HG03565 (cell line): ENCODE measurements around the gene LGR6.
"Not testable (repeated sequence)": the region's sequence is repeated elsewhere in the genome, so short reads cannot be mapped to it uniquely, and the experiment has no call there.

ENCODE experiments used
- ATAC-seq: cut with Tn5 transposase; IDR thresholded peaks from one replicate; pipeline ENCODE4 v1.9.1; 2021; ENCODE audit warnings: mild to moderate bottlenecking, moderate library complexity; ENCODE audit not compliant: unreplicated experiment

LGR6 gene

GRCh38 chr1:202193614-202194327 is at the start of gene LGR6:
Gene LGR6, plus strand, starts transcription at chr1:202193799. Its CDS starts 191 bp downstream, at chr1:202193990.
- no peak for ATAC-seq

GRCh38 chr1:202144402-202145067 is 49.1 kb upstream of the LGR6 start, which contains the start of gene ARL8A:
Gene ARL8A, minus strand, starts transcription at chr1:202144737. Its CDS starts 165 bp downstream, at chr1:202144572.
- ATAC-seq, result no peak

- no peak for ATAC-seq
These were observed 48.4 kb upstream of the LGR6 start for GRCh38 chr1:202145068-202145743.

GRCh38 chr1:202145744-202146140 is 47.9 kb upstream of the LGR6 start:
- not testable (repeated sequence) for ATAC-seq

GRCh38 chr1:202146279-202146678 is 47.3 kb upstream of the LGR6 start:
- ATAC-seq, result no peak

- no peak for ATAC-seq
These were observed 46.6 kb upstream of the LGR6 start for GRCh38 chr1:202146993-202147392.

- ATAC-seq, result no peak
These were observed 45.2 kb upstream of the LGR6 start for GRCh38 chr1:202148391-202148790.

GRCh38 chr1:202149566-202149965 is 44.0 kb upstream of the LGR6 start:
- ATAC-seq, result no peak

- no peak for ATAC-seq
These were observed 43.4 kb upstream of the LGR6 start for GRCh38 chr1:202150187-202150586.

- no peak for ATAC-seq
These were observed 43.0 kb upstream of the LGR6 start for GRCh38 chr1:202150602-202151001.

GRCh38 chr1:202151045-202151444 is 42.6 kb upstream of the LGR6 start:
- ATAC-seq, result no peak

GRCh38 chr1:202152399-202152798 is 41.2 kb upstream of the LGR6 start:
- ATAC-seq, result no peak

GRCh38 chr1:202153284-202153683 is 40.3 kb upstream of the LGR6 start:
- ATAC-seq, result no peak

- ATAC-seq, result no peak
These were observed 39.3 kb upstream of the LGR6 start for GRCh38 chr1:202154148-202154765.

- ATAC-seq, result no peak
These were observed 38.7 kb upstream of the LGR6 start for GRCh38 chr1:202154766-202155477.

- ATAC-seq, result no peak
These were observed 38.0 kb upstream of the LGR6 start for GRCh38 chr1:202155478-202156021.

GRCh38 chr1:202156590-202156989 is 37.0 kb upstream of the LGR6 start:
- ATAC-seq, result no peak

GRCh38 chr1:202157945-202158344 is 35.7 kb upstream of the LGR6 start:
- no peak for ATAC-seq

- ATAC-seq, result no peak
These were observed 34.6 kb upstream of the LGR6 start for GRCh38 chr1:202158810-202159533.
